ENCODE data around the gene CDK5RAP1.
"Not testable (repeated sequence)": the region's sequence is repeated elsewhere in the genome, so short reads cannot be mapped to it uniquely, and the experiment has no call there.

The CDK5RAP1 gene

DNA sequence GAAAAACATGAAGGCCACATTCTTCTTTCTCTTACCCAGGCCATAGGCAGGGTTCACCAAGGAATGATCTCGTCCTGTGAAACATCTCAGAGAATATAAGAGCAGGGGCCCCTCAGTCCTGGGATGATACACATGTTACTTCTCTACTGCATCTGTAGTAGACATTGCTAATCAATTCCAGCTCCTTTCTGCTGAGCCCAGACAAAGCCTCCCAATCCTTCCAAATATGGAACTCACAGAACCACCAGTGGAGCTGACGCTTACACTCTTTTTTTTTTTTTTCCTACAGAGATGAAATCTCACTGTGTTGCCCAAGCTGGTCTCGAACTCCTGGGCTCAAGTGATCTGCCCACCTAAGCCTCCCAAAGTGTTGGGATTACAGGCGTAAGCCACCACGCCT, 33.1 kb upstream of the CDK5RAP1 start:
- H3K79me2 ChIP-seq (ENCODE audit: control insufficient read depth, insufficient read depth, low read length, poor library complexity): no peaks in the 10 kb centered on the region
- no peak overlapping the region for H3K18ac ChIP-seq (ENCODE audit: low read length)
- H2AFZ ChIP-seq (ENCODE audit: insufficient read depth, low read length, poor library complexity): no peak overlapping the region
- H3K4me2 ChIP-seq (ENCODE audit: low read length): no peak overlapping the region
- H2BK120ac ChIP-seq (ENCODE audit: insufficient read depth, low read length, poor library complexity): no peak overlapping the region
- no peak overlapping the region for H4K8ac ChIP-seq (ENCODE audit: low read depth, low read length)
- no peak overlapping the region for H4K12ac ChIP-seq (ENCODE audit: low read depth, low read length)
- no CpG with 5 or more reads among the region's 5 CpGs for WGBS (ENCODE audit: extremely low coverage, insufficient coverage, insufficient read length)
- H3K4me1 ChIP-seq (ENCODE audit: control insufficient read depth in 1 of 2, insufficient read depth in 2 of 2, low read length in 2 of 2): no peaks in the 10 kb centered on the region
- no peak overlapping the region for H3K23ac ChIP-seq (ENCODE audit: low read length)
- H3K4me3 ChIP-seq (ENCODE audit: low read depth, low read length): no peak overlapping the region
- no peaks in the 10 kb centered on the region for H3K79me1 ChIP-seq (ENCODE audit: low read length)
- no peak overlapping the region for H2AK5ac ChIP-seq (ENCODE audit: low read length)
- no peak overlapping the region for H2BK12ac ChIP-seq (ENCODE audit: low read length)
- no peak overlapping the region for H4K91ac ChIP-seq (ENCODE audit: low read depth, low read length)
- H3K36me3 ChIP-seq (ENCODE audit: control insufficient read depth in 1 of 2, insufficient read depth in 2 of 2, low read length in 2 of 2): no peaks in the 10 kb centered on the region
- no peaks in the 10 kb centered on the region for H3K9me3 ChIP-seq (ENCODE audit: insufficient read depth, low read depth, low read length)
- no peak overlapping the region for H2BK5ac ChIP-seq (ENCODE audit: low read depth, low read length, poor library complexity)
- H3K14ac ChIP-seq (ENCODE audit: low read length): no peak overlapping the region
- no peak overlapping the region for H3K9ac ChIP-seq (ENCODE audit: low read length)
- no peak overlapping the region for H3K27ac ChIP-seq (ENCODE audit: low read depth, low read length)
- no peaks in the 10 kb centered on the region for H3K27me3 ChIP-seq (ENCODE audit: insufficient read depth, low read length)
- no peak for DNase-seq
- H3K4ac ChIP-seq (ENCODE audit: low read depth, low read length): no peak overlapping the region

- Histone ChIP-seq H3K23ac (ENCODE audit: low read length) (no peak overlapping the region), H3K4me2 (ENCODE audit: low read length) (no peak overlapping the region), H4K8ac (ENCODE audit: low read depth, low read length) (no peak overlapping the region), H3K18ac (ENCODE audit: low read length) (no peak overlapping the region), H3K27me3 (ENCODE audit: insufficient read depth, low read length) (no peaks in the 10 kb centered on the region), H2BK120ac (ENCODE audit: insufficient read depth, low read length, poor library complexity) (no peak overlapping the region), H2BK5ac (ENCODE audit: low read depth, low read length, poor library complexity) (no peak overlapping the region), H3K4me1 (ENCODE audit: control insufficient read depth in 1 of 2, insufficient read depth in 2 of 2, low read length in 2 of 2) (no peaks in the 10 kb centered on the region), H2AK5ac (ENCODE audit: low read length) (no peak overlapping the region), H3K27ac (ENCODE audit: low read depth, low read length) (no peak overlapping the region), H2AFZ (ENCODE audit: insufficient read depth, low read length, poor library complexity) (no peak overlapping the region), H4K12ac (ENCODE audit: low read depth, low read length) (no peak overlapping the region), H3K9ac (ENCODE audit: low read length) (no peak overlapping the region), H3K4me3 (ENCODE audit: low read depth, low read length) (no peak overlapping the region), H4K91ac (ENCODE audit: low read depth, low read length) (no peak overlapping the region), H3K79me2 (ENCODE audit: control insufficient read depth, insufficient read depth, low read length, poor library complexity) (no peaks in the 10 kb centered on the region), H3K9me3 (ENCODE audit: insufficient read depth, low read depth, low read length) (no peaks in the 10 kb centered on the region), H3K14ac (ENCODE audit: low read length) (no peak overlapping the region), H3K36me3 (ENCODE audit: control insufficient read depth in 1 of 2, insufficient read depth in 2 of 2, low read length in 2 of 2) (no peaks in the 10 kb centered on the region), H3K4ac (ENCODE audit: low read depth, low read length) (no peak overlapping the region), H3K79me1 (ENCODE audit: low read length) (no peaks in the 10 kb centered on the region), H2BK12ac (ENCODE audit: low read length) (no peak overlapping the region)
- DNase-seq: peak in 1 of 2 donors; percentile 31
- no CpG with 5 or more reads among the region's 8 CpGs for WGBS (ENCODE audit: extremely low coverage, insufficient coverage, insufficient read length)
Observed at GRCh38 chr20:33433465-33434234, 32.3 kb upstream of the CDK5RAP1 start.

GRCh38 chr20:33431797-33432381, 30.6 kb upstream of the CDK5RAP1 start:
- H2AK5ac ChIP-seq (ENCODE audit: low read length): no peak overlapping the region
- no peak overlapping the region for H2BK5ac ChIP-seq (ENCODE audit: low read depth, low read length, poor library complexity)
- H4K8ac ChIP-seq (ENCODE audit: low read depth, low read length): no peak overlapping the region
- H2BK120ac ChIP-seq (ENCODE audit: insufficient read depth, low read length, poor library complexity): no peak overlapping the region
- H3K4me3 ChIP-seq (ENCODE audit: low read depth, low read length): no peak overlapping the region
- no peak overlapping the region for H3K18ac ChIP-seq (ENCODE audit: low read length)
- no peak overlapping the region for H4K91ac ChIP-seq (ENCODE audit: low read depth, low read length)
- H3K27me3 ChIP-seq (ENCODE audit: insufficient read depth, low read length): no peaks in the 10 kb centered on the region
- H2AFZ ChIP-seq (ENCODE audit: insufficient read depth, low read length, poor library complexity): no peak overlapping the region
- H3K27ac ChIP-seq (ENCODE audit: low read depth, low read length): no peak overlapping the region
- no peaks in the 10 kb centered on the region for H3K9me3 ChIP-seq (ENCODE audit: insufficient read depth, low read depth, low read length)
- no peaks in the 10 kb centered on the region for H3K4me1 ChIP-seq (ENCODE audit: control insufficient read depth in 1 of 2, insufficient read depth in 2 of 2, low read length in 2 of 2)
- no peak overlapping the region for H3K9ac ChIP-seq (ENCODE audit: low read length)
- no peak overlapping the region for H3K23ac ChIP-seq (ENCODE audit: low read length)
- no peak overlapping the region for H2BK12ac ChIP-seq (ENCODE audit: low read length)
- no peak for DNase-seq
- H3K79me2 ChIP-seq (ENCODE audit: control insufficient read depth, insufficient read depth, low read length, poor library complexity): no peaks in the 10 kb centered on the region
- no peak overlapping the region for H4K12ac ChIP-seq (ENCODE audit: low read depth, low read length)
- no peaks in the 10 kb centered on the region for H3K79me1 ChIP-seq (ENCODE audit: low read length)
- no CpG with 5 or more reads among the region's 5 CpGs for WGBS (ENCODE audit: extremely low coverage, insufficient coverage, insufficient read length)
- no peak overlapping the region for H3K4me2 ChIP-seq (ENCODE audit: low read length)
- no peak overlapping the region for H3K14ac ChIP-seq (ENCODE audit: low read length)
- no peak overlapping the region for H3K4ac ChIP-seq (ENCODE audit: low read depth, low read length)
- no peaks in the 10 kb centered on the region for H3K36me3 ChIP-seq (ENCODE audit: control insufficient read depth in 1 of 2, insufficient read depth in 2 of 2, low read length in 2 of 2)

- H4K8ac ChIP-seq (ENCODE audit: low read depth, low read length); H3K14ac ChIP-seq (ENCODE audit: low read length); H2BK12ac ChIP-seq (ENCODE audit: low read length); H2BK120ac ChIP-seq (ENCODE audit: insufficient read depth, low read length, poor library complexity); H3K23ac ChIP-seq (ENCODE audit: low read length); H3K9ac ChIP-seq (ENCODE audit: low read length); H3K4me2 ChIP-seq (ENCODE audit: low read length); H2BK5ac ChIP-seq (ENCODE audit: low read depth, low read length, poor library complexity); H3K79me2 ChIP-seq (ENCODE audit: control insufficient read depth, insufficient read depth, low read length, poor library complexity); H2AK5ac ChIP-seq (ENCODE audit: low read length); DNase-seq; H4K12ac ChIP-seq (ENCODE audit: low read depth, low read length); H3K79me1 ChIP-seq (ENCODE audit: low read length); H3K4me1 ChIP-seq (ENCODE audit: control insufficient read depth in 1 of 2, insufficient read depth in 2 of 2, low read length in 2 of 2); H3K27me3 ChIP-seq (ENCODE audit: insufficient read depth, low read length); H3K4ac ChIP-seq (ENCODE audit: low read depth, low read length); H3K36me3 ChIP-seq (ENCODE audit: control insufficient read depth in 1 of 2, insufficient read depth in 2 of 2, low read length in 2 of 2); H3K18ac ChIP-seq (ENCODE audit: low read length); H3K4me3 ChIP-seq (ENCODE audit: low read depth, low read length); H4K91ac ChIP-seq (ENCODE audit: low read depth, low read length); H3K27ac ChIP-seq (ENCODE audit: low read depth, low read length); H2AFZ ChIP-seq (ENCODE audit: insufficient read depth, low read length, poor library complexity); H3K9me3 ChIP-seq (ENCODE audit: insufficient read depth, low read depth, low read length): not testable (repeated sequence)
- WGBS (ENCODE audit: extremely low coverage, insufficient coverage, insufficient read length): no CpG with 5 or more reads among the region's 11 CpGs
Observed at GRCh38 chr20:33423875-33424274, 22.6 kb upstream of the CDK5RAP1 start.
